HG03575 (cell line): ENCODE measurements around the gene FAM168A.

Experiments
- ATAC-seq: cut with Tn5 transposase; IDR thresholded peaks from one replicate; pipeline ENCODE4 v1.9.1; 2021; ENCODE audit not compliant: unreplicated experiment, insufficient number of reproducible peaks, low FRiP score; ENCODE audit errors: extremely low read depth

The FAM168A gene

GRCh38 chr11:73367482-73368024 is 230.4 kb downstream of the FAM168A start:
- no peak for ATAC-seq

- ATAC-seq, result no peak
Measured at GRCh38 chr11:73366953-73367352, 231.0 kb downstream of the FAM168A start.

GRCh38 chr11:73366265-73366610 is 231.7 kb downstream of the FAM168A start:
- ATAC-seq, result no peak

- no peak for ATAC-seq
Measured at GRCh38 chr11:73365352-73366264, 232.3 kb downstream of the FAM168A start.

GRCh38 chr11:73363147-73363546 is 234.8 kb downstream of the FAM168A start:
- no peak for ATAC-seq

GRCh38 chr11:73361953-73362776 is 235.7 kb downstream of the FAM168A start:
- ATAC-seq, result no peak

GRCh38 chr11:73360743-73361369 is 237.1 kb downstream of the FAM168A start:
- no peak for ATAC-seq

GRCh38 chr11:73359930-73360742 is 237.8 kb downstream of the FAM168A start:
- ATAC-seq, result no peak

GRCh38 chr11:73359341-73359740 is 238.6 kb downstream of the FAM168A start:
- no peak for ATAC-seq

GRCh38 chr11:73358071-73358470 is 239.8 kb downstream of the FAM168A start:
- ATAC-seq, result no peak

GRCh38 chr11:73356979-73357860 is 240.7 kb downstream of the FAM168A start:
- no peak for ATAC-seq

- no peak for ATAC-seq
Measured at GRCh38 chr11:73355109-73355508, 242.8 kb downstream of the FAM168A start.

GRCh38 chr11:73353422-73353821 is 244.5 kb downstream of the FAM168A start:
- no peak for ATAC-seq

GRCh38 chr11:73350908-73351636 is 246.8 kb downstream of the FAM168A start:
- no peak for ATAC-seq
